ENCODE measurements around the gene MFSD11. TPM values are rescaled to one million over a fixed set of nuclear protein-coding genes. Genes with fewer than 3 reads are reported as not detected.

MFSD11 gene
- total and polyA plus RNA-seq, 2 donors from 2014 or later, result 12.5 to 22.6 TPM

- Histone ChIP-seq H3K27ac (ENCODE audit: low read depth in 2 of 2, low read length in 2 of 2) (no peak overlapping the region), H3K36me3 (ENCODE audit: control insufficient read depth in 2 of 3, insufficient read depth in 3 of 3, low read length in 3 of 3) (no peaks in the 10 kb centered on the region), H3K4me1 (ENCODE audit: control insufficient read depth in 2 of 3, insufficient read depth in 2 of 3, low read depth in 1 of 3, low read length in 3 of 3) (peaks cover 0 to 11% (median 0%) of the 10 kb centered on the region in 3 donors), H3K9me3 (ENCODE audit: control insufficient read depth in 2 of 3, insufficient read depth in 1 of 3, low read length in 3 of 3) (no peaks in the 10 kb centered on the region), H3K4me3 (ENCODE audit: low read length in 3 of 3) (no peak overlapping the region), H3K9ac (ENCODE audit: low read length in 3 of 3) (no peak overlapping the region), H3K27me3 (ENCODE audit: control insufficient read depth, insufficient read depth, low read length) (no peaks in the 10 kb centered on the region)
- TF ChIP-seq CTCF (IDR thresholded peaks at IDR 0.05; ENCODE audit: borderline replicate concordance, extremely low read depth, insufficient read depth), result no peak
- DNase-seq (peak in 1 of 5 donors; percentile 35), FAIRE-seq (no peak)
- intact Hi-C loops (cut with DNase I), result no loop called here
Measured at GRCh38 chr17:76702941-76703637, 34.8 kb upstream of the MFSD11 start.

DNA sequence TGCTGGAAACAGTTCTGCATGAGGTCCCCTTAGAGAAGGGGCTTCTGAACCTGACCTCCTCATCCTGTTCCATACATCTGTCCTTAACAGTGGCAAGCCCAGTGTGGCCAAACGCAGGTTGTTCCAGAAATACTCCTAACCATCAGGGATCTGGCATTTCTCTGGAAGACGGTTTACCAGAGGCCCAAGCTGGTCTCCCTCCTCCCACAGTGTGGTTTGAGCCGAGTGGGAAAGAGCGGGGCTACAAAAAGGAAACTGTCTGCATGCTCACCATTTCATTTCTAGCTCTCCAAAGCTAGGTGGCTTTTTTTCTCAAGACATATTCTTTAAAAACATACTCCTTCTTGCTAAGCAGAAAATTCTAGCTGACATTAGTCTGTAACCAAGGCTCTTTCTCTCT is 33.1 kb upstream of the MFSD11 start:
- Histone ChIP-seq H3K4me1 (ENCODE audit: control insufficient read depth in 2 of 3, insufficient read depth in 2 of 3, low read depth in 1 of 3, low read length in 3 of 3) (peaks cover 0 to 17% (median 9%) of the 10 kb centered on the region in 3 donors), H3K9me3 (ENCODE audit: control insufficient read depth in 2 of 3, insufficient read depth in 1 of 3, low read length in 3 of 3) (no peaks in the 10 kb centered on the region), H3K27me3 (ENCODE audit: control insufficient read depth, insufficient read depth, low read length) (no peaks in the 10 kb centered on the region), H3K4me3 (ENCODE audit: low read length in 3 of 3) (no peak overlapping the region), H3K36me3 (ENCODE audit: control insufficient read depth in 2 of 3, insufficient read depth in 3 of 3, low read length in 3 of 3) (no peaks in the 10 kb centered on the region), H3K27ac (ENCODE audit: low read depth in 2 of 2, low read length in 2 of 2) (no peak overlapping the region), H3K9ac (ENCODE audit: low read length in 3 of 3) (no peak overlapping the region)
- no peak for FAIRE-seq
- DNase-seq, result no peak
- TF ChIP-seq CTCF (IDR thresholded peaks at IDR 0.05; ENCODE audit: borderline replicate concordance, extremely low read depth, insufficient read depth), result no peak
- intact Hi-C loops (cut with DNase I), result no loop called here

GRCh38 chr17:76706817-76707216 is 31.1 kb upstream of the MFSD11 start:
- no peak for FAIRE-seq
- no peaks in the 10 kb centered on the region for H3K9me3 ChIP-seq (ENCODE audit: control insufficient read depth in 2 of 3, insufficient read depth in 1 of 3, low read length in 3 of 3)
- intact Hi-C loops (cut with DNase I), result no loop called here
- no peak for TF ChIP-seq CTCF (IDR thresholded peaks at IDR 0.05; ENCODE audit: borderline replicate concordance, extremely low read depth, insufficient read depth)
- no peak overlapping the region for H3K4me3 ChIP-seq (ENCODE audit: low read length in 3 of 3)
- H3K4me1 ChIP-seq (ENCODE audit: control insufficient read depth in 2 of 3, insufficient read depth in 2 of 3, low read depth in 1 of 3, low read length in 3 of 3), result peaks cover 2 to 15% (median 13%) of the 10 kb centered on the region in 3 donors
- H3K27ac ChIP-seq (ENCODE audit: low read depth in 2 of 2, low read length in 2 of 2), result no peak overlapping the region
- DNase-seq, result no peak
- H3K36me3 ChIP-seq (ENCODE audit: control insufficient read depth in 2 of 3, insufficient read depth in 3 of 3, low read length in 3 of 3), result no peaks in the 10 kb centered on the region
- H3K9ac ChIP-seq (ENCODE audit: low read length in 3 of 3), result no peak overlapping the region
- no peaks in the 10 kb centered on the region for H3K27me3 ChIP-seq (ENCODE audit: control insufficient read depth, insufficient read depth, low read length)
